ACC112 (cell line): ENCODE results near the gene SNAI3.

ENCODE experiments used
- H2AFZ ChIP-seq: fragments of 200-600 bp; sonication (generic); one replicate; pipeline ENCODE4 v1.6.0; 2017; ENCODE audit warnings: antibody characterized with exemption, low read length; ENCODE audit not compliant: unreplicated experiment
- H3K27ac ChIP-seq: fragments of 200-600 bp; sonication (generic); 2 replicates; pipeline ENCODE4 v1.5.1; 2014; ENCODE audit warnings: low read depth, mild to moderate bottlenecking, antibody characterized with exemption, low read length, moderate library complexity
- H3K27me3 ChIP-seq: fragments of 200-600 bp; sonication (generic); 2 replicates; pipeline ENCODE4 v1.6.1; 2014; ENCODE audit warnings: mild to moderate bottlenecking, antibody characterized with exemption, low read length, moderate library complexity, mixed read lengths; ENCODE audit not compliant: insufficient read depth
- H3K36me3 ChIP-seq: fragments of 200-600 bp; sonication (generic); 2 replicates; pipeline ENCODE4 v1.6.1; 2016; ENCODE audit warnings: mild to moderate bottlenecking, antibody characterized with exemption, low read length, moderate library complexity, mixed read lengths; ENCODE audit not compliant: insufficient read depth
- H3K4me1 ChIP-seq: fragments of 200-600 bp; sonication (generic); one replicate; pipeline ENCODE4 v1.6.1; 2016; ENCODE audit warnings: low read length, mixed read lengths; ENCODE audit not compliant: insufficient read depth, unreplicated experiment, control insufficient read depth
- H3K4me3 ChIP-seq: fragments of 200-600 bp; sonication (generic); 2 replicates; pipeline ENCODE4 v1.5.1; 2014; ENCODE audit warnings: mild to moderate bottlenecking, low read depth, low read length
- H3K79me2 ChIP-seq: fragments of 200-600 bp; sonication (generic); one replicate; pipeline ENCODE4 v1.6.0; 2016; ENCODE audit warnings: low read length; ENCODE audit not compliant: control insufficient read depth, unreplicated experiment, insufficient read depth

SNAI3 gene

GRCh38 chr16:88649195-88649923, 36.9 kb downstream of the SNAI3 start:
- Histone ChIP-seq H3K79me2 (peaks cover 16% of the 10 kb centered on the region), H2AFZ (no peak overlapping the region), H3K27ac (no peak overlapping the region), H3K27me3 (no peaks in the 10 kb centered on the region), H3K36me3 (no peaks in the 10 kb centered on the region), H3K4me1 (peaks cover 6% of the 10 kb centered on the region), H3K4me3 (peak overlapping the region; percentile 100)

DNA sequence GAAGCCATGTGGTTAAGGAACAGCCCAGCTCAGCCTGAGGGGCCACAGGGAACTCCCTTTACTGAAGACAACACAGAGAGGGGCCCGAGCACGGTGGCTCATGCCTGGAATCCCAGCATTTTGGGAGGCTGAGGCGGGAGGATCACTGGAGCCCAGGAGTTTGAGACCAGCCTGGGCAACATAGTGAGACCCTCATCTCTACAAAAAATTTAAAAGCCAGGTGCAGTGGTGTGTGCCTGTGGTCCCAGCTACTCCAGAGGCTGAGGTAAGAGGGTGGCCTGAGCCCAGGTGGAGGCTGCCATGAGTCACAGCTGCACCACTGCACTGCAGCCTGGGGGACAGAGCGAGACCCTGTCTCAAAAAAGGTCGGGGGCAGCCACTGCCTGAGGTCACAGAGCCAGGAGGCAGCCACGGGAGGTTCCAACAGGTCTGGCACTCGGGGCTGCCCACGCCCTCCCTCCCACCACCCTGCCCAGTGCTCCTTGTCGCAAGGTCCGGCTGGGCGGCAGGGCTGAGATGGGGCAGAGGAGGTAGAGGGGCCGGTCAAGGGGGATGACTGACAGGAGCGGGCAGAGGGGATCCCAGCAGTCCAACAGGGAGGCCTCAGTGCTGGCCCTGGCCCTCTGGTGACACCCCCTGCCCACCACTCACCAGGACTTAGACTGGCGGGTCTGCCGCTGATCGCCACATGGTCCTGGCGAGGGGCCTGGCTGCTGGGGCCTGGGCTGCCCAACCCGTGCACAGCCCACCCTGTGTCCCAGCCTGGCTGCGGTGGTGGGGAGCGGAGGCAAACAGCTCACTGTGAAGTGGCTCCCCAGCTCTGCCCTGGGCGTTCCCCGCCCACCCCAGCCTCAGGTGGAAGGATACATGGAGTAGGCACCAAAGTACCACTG, 38.9 kb downstream of the SNAI3 start:
- H3K27ac ChIP-seq, result no peak overlapping the region
- H3K36me3 ChIP-seq, result no peaks in the 10 kb centered on the region
- H3K79me2 ChIP-seq, result peaks cover 16% of the 10 kb centered on the region
- no peak overlapping the region for H2AFZ ChIP-seq
- H3K4me1 ChIP-seq, result peaks cover 6% of the 10 kb centered on the region
- H3K4me3 ChIP-seq, result no peak overlapping the region
- H3K27me3 ChIP-seq, result no peaks in the 10 kb centered on the region

DNA sequence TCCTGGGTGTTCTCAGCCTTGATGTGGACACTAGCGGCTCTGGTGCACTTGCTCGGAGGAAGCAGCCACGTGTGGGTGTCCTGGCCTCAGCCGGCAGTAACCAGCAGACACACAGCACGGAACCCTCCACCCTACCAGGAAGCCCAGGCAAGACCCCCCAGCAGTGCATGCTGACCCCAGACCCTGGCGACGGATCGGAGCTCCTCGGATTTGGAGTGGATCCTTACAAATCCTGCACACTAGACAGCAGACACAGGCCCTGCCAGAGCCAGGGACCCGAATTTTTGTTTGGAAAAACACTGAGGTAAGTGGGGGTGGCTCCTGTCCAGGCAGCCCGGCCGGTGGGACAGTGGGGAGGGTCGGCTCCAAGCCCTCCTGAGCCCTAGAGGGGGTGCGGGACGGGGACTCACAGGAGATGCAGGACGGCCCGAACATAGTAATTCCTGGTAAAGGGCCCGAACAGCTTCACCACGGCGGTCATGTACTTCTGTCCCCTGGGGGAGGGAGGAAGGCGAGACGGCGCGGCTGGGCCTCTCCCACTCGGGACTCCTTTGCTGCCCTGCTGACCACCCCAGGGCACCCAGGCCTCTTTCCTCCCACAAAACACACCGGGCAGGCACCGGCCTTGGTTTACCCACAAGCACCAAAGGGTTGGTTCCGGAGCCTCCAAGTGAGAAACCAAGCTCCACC, 39.8 kb downstream of the SNAI3 start:
- no peak overlapping the region for H3K4me3 ChIP-seq
- no peak overlapping the region for H3K27ac ChIP-seq
- H3K79me2 ChIP-seq, result peaks cover 16% of the 10 kb centered on the region
- H3K27me3 ChIP-seq, result no peaks in the 10 kb centered on the region
- H3K36me3 ChIP-seq, result no peaks in the 10 kb centered on the region
- peaks cover 5% of the 10 kb centered on the region for H3K4me1 ChIP-seq
- H2AFZ ChIP-seq, result no peak overlapping the region

DNA sequence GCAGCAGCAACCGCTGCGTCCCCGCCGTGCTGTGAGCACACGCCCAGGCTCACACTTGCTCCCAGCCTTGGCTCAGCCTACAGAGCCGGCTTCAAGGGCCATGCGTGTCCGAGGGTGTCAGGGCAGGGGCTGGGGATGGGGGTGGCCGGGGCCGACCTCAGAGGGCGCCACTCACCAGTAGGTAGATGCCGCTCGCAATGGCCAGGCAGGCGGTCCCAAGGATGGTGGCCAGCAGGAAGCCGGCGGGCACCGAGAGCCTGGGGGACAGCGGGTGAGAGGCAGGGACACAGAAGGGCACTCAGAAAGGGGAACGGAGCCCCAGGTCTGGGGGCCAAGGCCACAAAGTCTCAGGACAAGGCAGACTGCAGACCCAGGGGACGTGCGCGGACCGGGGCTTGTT, 40.4 kb downstream of the SNAI3 start:
- H3K36me3 ChIP-seq, result no peaks in the 10 kb centered on the region
- no peak overlapping the region for H3K4me3 ChIP-seq
- no peak overlapping the region for H3K27ac ChIP-seq
- no peaks in the 10 kb centered on the region for H3K4me1 ChIP-seq
- no peak overlapping the region for H2AFZ ChIP-seq
- peaks cover 16% of the 10 kb centered on the region for H3K79me2 ChIP-seq
- H3K27me3 ChIP-seq, result no peaks in the 10 kb centered on the region

DNA sequence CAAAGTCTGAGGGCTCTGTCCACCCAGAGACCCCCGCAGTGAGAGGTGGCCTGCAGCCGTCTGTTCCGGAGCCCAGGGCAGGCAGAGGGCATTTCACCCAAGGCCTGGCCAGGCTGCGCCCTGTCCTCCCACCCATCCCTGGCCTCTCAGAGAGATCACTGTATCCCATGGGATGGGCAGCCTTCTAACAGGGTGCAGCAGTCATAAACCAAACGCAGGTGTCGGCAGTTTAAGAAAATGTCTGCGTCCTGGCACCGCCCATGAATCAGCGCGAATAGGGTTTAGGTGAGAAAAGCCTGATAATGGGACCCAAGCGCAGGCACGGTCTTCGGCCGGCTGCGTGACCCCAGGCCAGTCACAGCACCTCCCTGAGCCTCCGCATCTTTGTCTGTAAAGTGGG, 40.9 kb downstream of the SNAI3 start:
- peaks cover 4% of the 10 kb centered on the region for H3K27me3 ChIP-seq
- H3K4me1 ChIP-seq, result no peaks in the 10 kb centered on the region
- no peak overlapping the region for H3K4me3 ChIP-seq
- no peak overlapping the region for H2AFZ ChIP-seq
- no peak overlapping the region for H3K27ac ChIP-seq
- no peaks in the 10 kb centered on the region for H3K36me3 ChIP-seq
- H3K79me2 ChIP-seq, result peaks cover 15% of the 10 kb centered on the region

DNA sequence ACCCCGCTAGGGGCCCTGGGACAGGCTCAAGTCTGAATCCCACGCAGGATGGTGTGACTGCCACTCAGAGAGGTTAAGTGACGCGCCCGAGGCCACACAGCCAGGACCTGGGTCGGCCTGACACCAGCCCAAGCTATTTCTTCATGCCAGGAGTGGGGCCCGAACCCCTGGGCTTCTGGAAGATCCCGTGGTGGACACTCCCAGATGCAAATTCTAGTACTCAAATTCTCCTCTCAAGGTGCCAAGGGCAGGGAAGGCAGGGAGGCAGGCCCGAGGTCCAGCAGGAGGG, 42.7 kb downstream of the SNAI3 start:
- no peaks in the 10 kb centered on the region for H3K4me1 ChIP-seq

DNA sequence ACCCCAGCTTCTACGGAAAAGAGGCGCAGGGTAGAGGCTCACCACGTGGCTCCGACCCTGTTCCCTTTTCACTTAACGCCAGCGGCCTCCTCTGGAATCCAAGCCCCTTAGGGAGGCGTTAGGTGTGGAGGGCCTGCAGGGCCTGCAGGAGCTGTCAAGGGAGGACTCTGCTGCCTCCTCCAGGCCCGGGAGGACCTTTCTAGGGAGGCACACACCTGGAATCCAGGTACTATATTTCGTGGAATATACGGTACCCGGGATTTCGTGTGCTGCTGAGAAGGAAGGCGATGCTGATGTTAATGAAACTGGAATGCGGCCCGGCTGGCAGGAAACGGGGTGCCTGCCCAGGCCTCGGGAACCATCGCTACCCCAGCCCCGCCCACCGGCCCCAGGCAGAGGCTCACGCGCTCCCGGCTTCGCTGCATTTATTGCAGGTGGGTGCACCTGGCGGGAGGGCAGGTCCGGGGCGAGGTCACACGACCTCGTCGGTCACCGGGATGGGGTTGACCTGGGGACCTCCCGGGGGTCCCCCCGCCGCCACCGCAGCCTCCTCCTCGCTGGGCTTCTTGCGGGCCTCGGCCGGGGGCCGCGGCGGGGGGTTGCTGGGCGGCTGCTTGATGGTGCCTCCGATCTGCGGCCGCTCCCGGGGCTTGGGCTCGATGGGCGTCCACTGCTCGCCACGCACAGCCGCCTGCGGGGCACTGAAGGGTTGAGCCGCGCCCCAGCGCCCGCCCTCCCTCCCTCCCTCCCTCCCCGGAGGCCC, 43.2 kb downstream of the SNAI3 start:
- Histone ChIP-seq H3K4me1 (no peaks in the 10 kb centered on the region), H3K79me2 (no peaks in the 10 kb centered on the region), H3K36me3 (no peaks in the 10 kb centered on the region), H3K27me3 (peaks cover 28% of the 10 kb centered on the region), H2AFZ (no peak overlapping the region), H3K27ac (no peak overlapping the region), H3K4me3 (no peak overlapping the region)

More for the DNA sequence above, 42.7 kb downstream of the SNAI3 start:
- Histone ChIP-seq H3K79me2 (no peaks in the 10 kb centered on the region), H3K36me3 (no peaks in the 10 kb centered on the region), H2AFZ (no peak overlapping the region), H3K27ac (no peak overlapping the region), H3K4me3 (no peak overlapping the region), H3K27me3 (peaks cover 23% of the 10 kb centered on the region)

- peaks cover 28% of the 10 kb centered on the region for H3K27me3 ChIP-seq
- no peaks in the 10 kb centered on the region for H3K79me2 ChIP-seq
- no peaks in the 10 kb centered on the region for H3K36me3 ChIP-seq
- no peak overlapping the region for H2AFZ ChIP-seq
- H3K4me1 ChIP-seq, result no peaks in the 10 kb centered on the region
- no peak overlapping the region for H3K4me3 ChIP-seq
- no peak overlapping the region for H3K27ac ChIP-seq
Observed at GRCh38 chr16:88640498-88641247, 45.6 kb downstream of the SNAI3 start.

DNA sequence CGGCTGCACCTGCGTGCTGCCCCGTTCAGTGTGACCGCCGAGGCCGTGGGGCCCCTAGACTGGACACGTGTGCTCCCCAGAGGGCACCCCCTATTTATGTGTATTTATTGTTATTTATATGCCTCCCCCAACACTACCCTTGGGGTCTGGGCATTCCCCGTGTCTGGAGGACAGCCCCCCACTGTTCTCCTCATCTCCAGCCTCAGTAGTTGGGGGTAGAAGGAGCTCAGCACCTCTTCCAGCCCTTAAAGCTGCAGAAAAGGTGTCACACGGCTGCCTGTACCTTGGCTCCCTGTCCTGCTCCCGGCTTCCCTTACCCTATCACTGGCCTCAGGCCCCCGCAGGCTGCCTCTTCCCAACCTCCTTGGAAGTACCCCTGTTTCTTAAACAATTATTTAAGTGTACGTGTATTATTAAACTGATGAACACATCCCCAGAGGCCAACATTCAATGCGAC, 46.2 kb downstream of the SNAI3 start:
- Histone ChIP-seq H3K4me1 (peaks cover 5% of the 10 kb centered on the region), H3K27ac (no peak overlapping the region), H3K36me3 (no peaks in the 10 kb centered on the region), H3K27me3 (peaks cover 28% of the 10 kb centered on the region), H2AFZ (no peak overlapping the region), H3K4me3 (no peak overlapping the region), H3K79me2 (no peaks in the 10 kb centered on the region)
